Amniotic epithelial cell (primary cell): ENCODE data around the gene COA6.

Experiments
- DNase-seq: peaks from one replicate; pipeline ENCODE4 v3.0.0-alpha.2; 2010; ENCODE audit warnings: low read depth

The COA6 gene

GRCh38 chr1:234412830-234413229 lies 39.6 kb downstream of the COA6 start:
- DNase-seq, result no peak

GRCh38 chr1:234413485-234413884 lies 40.2 kb downstream of the COA6 start:
- no peak for DNase-seq

GRCh38 chr1:234413990-234414389 lies 40.7 kb downstream of the COA6 start:
- peak; percentile 15 for DNase-seq

- peak; percentile 26 for DNase-seq
Observed at GRCh38 chr1:234427950-234428646, 54.8 kb downstream of the COA6 start.

- no peak for DNase-seq
Observed at GRCh38 chr1:234429434-234429806, 56.2 kb downstream of the COA6 start.

- DNase-seq, result no peak
Observed at GRCh38 chr1:234430691-234431090, 57.4 kb downstream of the COA6 start.

GRCh38 chr1:234431255-234431654 lies 58.0 kb downstream of the COA6 start:
- DNase-seq, result no peak

GRCh38 chr1:234433563-234434285 lies 60.5 kb downstream of the COA6 start:
- DNase-seq, result peak; percentile 51
